IPS DF 6.9 (cell line): ENCODE data around the gene SLC1A3.

ENCODE experiments used
- DNase-seq: peaks from one replicate; pipeline ENCODE4 v3.0.0-alpha.2; 2013; ENCODE audit warnings: low read depth, low spot score
- H3K27ac ChIP-seq: one replicate; pipeline ENCODE4 v1.5.1; 2013; ENCODE audit warnings: low read length, control low read depth
- H3K27me3 ChIP-seq: 2 replicates; pipeline ENCODE4 v1.6.1; 2013; ENCODE audit warnings: mild to moderate bottlenecking, low read length; ENCODE audit not compliant: control insufficient read depth, insufficient read depth
- H3K36me3 ChIP-seq: 2 replicates; pipeline ENCODE4 v1.6.1; 2013; ENCODE audit warnings: low read length; ENCODE audit not compliant: control insufficient read depth, insufficient read depth
- H3K4me1 ChIP-seq: 2 replicates; pipeline ENCODE4 v1.6.1; 2013; ENCODE audit warnings: low read length; ENCODE audit not compliant: control insufficient read depth, insufficient read depth
- H3K4me3 ChIP-seq: 2 replicates; pipeline ENCODE4 v1.5.1; 2013; ENCODE audit warnings: mild to moderate bottlenecking, low read length
- H3K9me3 ChIP-seq: 2 replicates; pipeline ENCODE4 v1.6.1; 2013; ENCODE audit warnings: low read length, inconsistent platforms; ENCODE audit not compliant: control insufficient read depth, insufficient read depth
- WGBS: extraction: QIAGEN DNeasy Blood & Tissue Kit; methylation state at CpG from one replicate; pipeline ENCODE4 v1.1.7; 2013; ENCODE audit warnings: mixed read lengths, missing lambda C conversion rate; ENCODE audit not compliant: insufficient read length, insufficient coverage; 5-methylcytosine and 5-hydroxymethylcytosine counted together

SLC1A3 gene

GRCh38 chr5:36712706-36713105, 106.3 kb downstream of the SLC1A3 start:
- no peaks in the 10 kb centered on the region for H3K36me3 ChIP-seq

GRCh38 chr5:36713541-36713940, 107.1 kb downstream of the SLC1A3 start:
- Histone ChIP-seq H3K9me3 (no peaks in the 10 kb centered on the region; the same call in 1 of the 2 replicates), H3K27ac (no peak overlapping the region), H3K36me3 (no peaks in the 10 kb centered on the region), H3K4me3 (no peak overlapping the region), H3K27me3 (no peaks in the 10 kb centered on the region), H3K4me1 (no peaks in the 10 kb centered on the region)
- no CpG with 5 or more reads among the region's 2 CpGs for WGBS
- DNase-seq = no peak

More at GRCh38 chr5:36712706-36713105, 106.3 kb downstream of the SLC1A3 start:
- no peak for DNase-seq
- Histone ChIP-seq H3K27ac (no peak overlapping the region), H3K4me3 (no peak overlapping the region), H3K9me3 (no peaks in the 10 kb centered on the region), H3K27me3 (no peaks in the 10 kb centered on the region), H3K4me1 (no peaks in the 10 kb centered on the region)
- no CpG with 5 or more reads among the region's 3 CpGs for WGBS

- no peaks in the 10 kb centered on the region for H3K27me3 ChIP-seq
- no peaks in the 10 kb centered on the region for H3K4me1 ChIP-seq
- no peak for DNase-seq
- no peaks in the 10 kb centered on the region for H3K36me3 ChIP-seq
- no peak overlapping the region for H3K27ac ChIP-seq
- no CpG with 5 or more reads among the region's 4 CpGs for whole genome bisulfite sequencing
- H3K4me3 ChIP-seq = no peak overlapping the region
- H3K9me3 ChIP-seq = no peaks in the 10 kb centered on the region; the same call in 1 of the 2 replicates
These were observed 110.8 kb downstream of the SLC1A3 start for GRCh38 chr5:36717131-36717695.

GRCh38 chr5:36719282-36719681, 112.9 kb downstream of the SLC1A3 start:
- Histone ChIP-seq H3K27ac (no peak overlapping the region), H3K36me3 (no peaks in the 10 kb centered on the region)
- WGBS = no CpG with 5 or more reads among the region's 2 CpGs

GRCh38 chr5:36720688-36721087, 114.3 kb downstream of the SLC1A3 start:
- Histone ChIP-seq H3K4me1 (peaks cover 3% of the 10 kb centered on the region; the same call in 1 of the 2 replicates), H3K27me3 (no peaks in the 10 kb centered on the region), H3K27ac (no peak overlapping the region), H3K4me3 (no peak overlapping the region), H3K9me3 (no peaks in the 10 kb centered on the region; the same call in 1 of the 2 replicates), H3K36me3 (no peaks in the 10 kb centered on the region)
- no peak for DNase-seq
- no CpG with 5 or more reads among the region's 4 CpGs for WGBS

More at GRCh38 chr5:36719282-36719681, 112.9 kb downstream of the SLC1A3 start:
- Histone ChIP-seq H3K27me3 (no peaks in the 10 kb centered on the region), H3K9me3 (no peaks in the 10 kb centered on the region; the same call in 1 of the 2 replicates), H3K4me3 (no peak overlapping the region), H3K4me1 (no peaks in the 10 kb centered on the region)
- DNase-seq = no peak

- H3K4me3 ChIP-seq = no peak overlapping the region
- H3K27me3 ChIP-seq = no peaks in the 10 kb centered on the region
- peaks cover 3% of the 10 kb centered on the region; the same call in 1 of the 2 replicates for H3K4me1 ChIP-seq
- DNase-seq = no peak
- no CpG with 5 or more reads among the region's 5 CpGs for WGBS
- H3K9me3 ChIP-seq = no peaks in the 10 kb centered on the region; the same call in 1 of the 2 replicates
- no peak overlapping the region for H3K27ac ChIP-seq
- no peaks in the 10 kb centered on the region for H3K36me3 ChIP-seq
These were observed 115.3 kb downstream of the SLC1A3 start for GRCh38 chr5:36721664-36722235.

- no peaks in the 10 kb centered on the region for H3K36me3 ChIP-seq
- peaks cover 3% of the 10 kb centered on the region; the same call in 1 of the 2 replicates for H3K4me1 ChIP-seq
- no peak overlapping the region for H3K4me3 ChIP-seq
- WGBS = no CpG with 5 or more reads among the region's 6 CpGs
- DNase-seq = no peak
- no peak overlapping the region for H3K27ac ChIP-seq
- no peaks in the 10 kb centered on the region for H3K27me3 ChIP-seq
- no peaks in the 10 kb centered on the region; the same call in 1 of the 2 replicates for H3K9me3 ChIP-seq
These were observed 116.5 kb downstream of the SLC1A3 start for GRCh38 chr5:36722900-36723299.

- WGBS = no CpG with 5 or more reads among the region's 2 CpGs
These were observed 117.5 kb downstream of the SLC1A3 start for GRCh38 chr5:36723912-36724311.

GRCh38 chr5:36724467-36725332, 118.3 kb downstream of the SLC1A3 start:
- Histone ChIP-seq H3K36me3 (no peaks in the 10 kb centered on the region), H3K27me3 (no peaks in the 10 kb centered on the region), H3K4me3 (no peak overlapping the region), H3K4me1 (peaks cover 3% of the 10 kb centered on the region; the same call in 1 of the 2 replicates), H3K27ac (no peak overlapping the region), H3K9me3 (no peaks in the 10 kb centered on the region)
- no peak for DNase-seq
- no CpG with 5 or more reads among the region's 6 CpGs for whole genome bisulfite sequencing

More at GRCh38 chr5:36723912-36724311, 117.5 kb downstream of the SLC1A3 start:
- H3K27me3 ChIP-seq = no peaks in the 10 kb centered on the region
- H3K9me3 ChIP-seq = no peaks in the 10 kb centered on the region
- DNase-seq = no peak
- H3K27ac ChIP-seq = no peak overlapping the region
- no peak overlapping the region for H3K4me3 ChIP-seq
- peaks cover 3% of the 10 kb centered on the region; the same call in 1 of the 2 replicates for H3K4me1 ChIP-seq
- H3K36me3 ChIP-seq = no peaks in the 10 kb centered on the region

- Histone ChIP-seq H3K27me3 (no peaks in the 10 kb centered on the region), H3K9me3 (no peaks in the 10 kb centered on the region), H3K36me3 (no peaks in the 10 kb centered on the region), H3K4me3 (no peak overlapping the region), H3K4me1 (peaks cover 3% of the 10 kb centered on the region; the same call in 1 of the 2 replicates), H3K27ac (no peak overlapping the region)
- no CpG with 5 or more reads among the region's 1 CpG for WGBS
- no peak for DNase-seq
These were observed 119.9 kb downstream of the SLC1A3 start for GRCh38 chr5:36726317-36726716.
